Loucy (cell line): ENCODE results near the gene GHDC.
"Not testable (repeated sequence)": the region's sequence is repeated elsewhere in the genome, so short reads cannot be mapped to it uniquely, and the experiment has no call there.

Experiments used
- H2AFZ ChIP-seq: fragments of 200-600 bp; sonication (generic); 2 replicates; pipeline ENCODE4 v1.6.0; 2016; ENCODE audit warnings: antibody characterized with exemption, mild to moderate bottlenecking, low read length, moderate library complexity
- H3F3A ChIP-seq: fragments of 200-600 bp; 2 replicates; pipeline ENCODE4 v1.6.0; 2016; ENCODE audit warnings: antibody characterized with exemption, low read depth, mild to moderate bottlenecking
- H3K27me3 ChIP-seq: fragments of 200-600 bp; sonication (generic); 2 replicates; pipeline ENCODE4 v1.6.1; 2014; ENCODE audit warnings: low read length, mild to moderate bottlenecking; ENCODE audit not compliant: insufficient read depth, poor library complexity, severe bottlenecking
- H3K36me3 ChIP-seq: fragments of 200-600 bp; sonication (generic); 2 replicates; pipeline ENCODE4 v1.6.1; 2016; ENCODE audit warnings: low read length; ENCODE audit not compliant: insufficient read depth
- H3K4me1 ChIP-seq: fragments of 200-600 bp; sonication (generic); 2 replicates; pipeline ENCODE4 v1.5.1; 2014; ENCODE audit warnings: low read length, mild to moderate bottlenecking; ENCODE audit not compliant: insufficient read depth, poor library complexity, severe bottlenecking
- H3K4me2 ChIP-seq: fragments of 200-600 bp; sonication (generic); 2 replicates; pipeline ENCODE4 v1.6.0; 2014; ENCODE audit warnings: antibody characterized with exemption, low read length, low read depth, mild to moderate bottlenecking; ENCODE audit not compliant: poor library complexity, severe bottlenecking
- H3K4me3 ChIP-seq: fragments of 200-600 bp; sonication (generic); 2 replicates; pipeline ENCODE4 v1.5.1; 2014; ENCODE audit warnings: low read length, mild to moderate bottlenecking, mixed read lengths; ENCODE audit not compliant: poor library complexity, severe bottlenecking
- H3K79me2 ChIP-seq: fragments of 200-600 bp; sonication (generic); 2 replicates; pipeline ENCODE4 v1.6.1; 2014; ENCODE audit warnings: low read length; ENCODE audit not compliant: insufficient read depth
- H3K9ac ChIP-seq: fragments of 200-600 bp; sonication (generic); 2 replicates; pipeline ENCODE4 v1.6.0; 2014; ENCODE audit warnings: mild to moderate bottlenecking, low read depth, low read length, moderate library complexity; ENCODE audit not compliant: poor library complexity, severe bottlenecking
- H3K9me2 ChIP-seq: fragments of 200-600 bp; sonication (generic); replicated peaks from 2 replicates; pipeline ENCODE4 v1.6.1; 2016; ENCODE audit warnings: low read depth, low read length, mixed read lengths
- H3K9me3 ChIP-seq: fragments of 200-600 bp; sonication (generic); 2 replicates; pipeline ENCODE4 v1.6.1; 2014; ENCODE audit warnings: mild to moderate bottlenecking, antibody characterized with exemption, low read length, low read depth; ENCODE audit not compliant: insufficient read depth
- H4K20me1 ChIP-seq: fragments of 200-600 bp; sonication (generic); 2 replicates; pipeline ENCODE4 v1.6.0; 2014; ENCODE audit warnings: antibody characterized with exemption, low read length, mild to moderate bottlenecking; ENCODE audit not compliant: insufficient read depth, poor library complexity, severe bottlenecking
- CTCF ChIP-seq: fragments of 200-600 bp; sonication (generic); conservative IDR thresholded peaks from 2 replicates; pipeline ENCODE4 v1.5.1; 2014; ENCODE audit warnings: mild to moderate bottlenecking, antibody characterized with exemption, low read length
- EZH2phosphoT487 ChIP-seq: fragments of 200-600 bp; IDR thresholded peaks from 2 replicates; pipeline ENCODE4 v1.6.1; 2018; ENCODE audit warnings: antibody characterized with exemption, mild to moderate bottlenecking, moderate library complexity, borderline replicate concordance

GHDC gene

GRCh38 chr17:42142371-42142896 lies 51.9 kb downstream of the GHDC start:
- no peaks in the 10 kb centered on the region for H3K27me3 ChIP-seq
- H3K36me3 ChIP-seq = peaks cover 8% of the 10 kb centered on the region; the same call in 1 of the 2 replicates
- H2AFZ ChIP-seq = no peak overlapping the region
- no peaks in the 10 kb centered on the region for H3K9me3 ChIP-seq
- H3K4me3 ChIP-seq = no peak overlapping the region
- peaks cover 17% of the 10 kb centered on the region for H4K20me1 ChIP-seq
- H3K9me2 ChIP-seq = no peaks in the 10 kb centered on the region
- H3K4me1 ChIP-seq = peaks cover 6% of the 10 kb centered on the region
- H3K79me2 ChIP-seq = peaks cover 78% of the 10 kb centered on the region; the same call in 1 of the 2 replicates
- TF ChIP-seq EZH2phosphoT487 = no peak
- no peak for TF ChIP-seq CTCF
- H3K9ac ChIP-seq = no peak overlapping the region
- H3F3A ChIP-seq = no peaks in the 10 kb centered on the region
- no peak overlapping the region for H3K4me2 ChIP-seq

- no peak for TF ChIP-seq EZH2phosphoT487
- TF ChIP-seq CTCF = no peak
- H3K36me3 ChIP-seq = peaks cover 10% of the 10 kb centered on the region; the same call in 1 of the 2 replicates
- no peaks in the 10 kb centered on the region for H3K9me3 ChIP-seq
- H3F3A ChIP-seq = no peaks in the 10 kb centered on the region
- no peak overlapping the region for H2AFZ ChIP-seq
- H4K20me1 ChIP-seq = peaks cover 11% of the 10 kb centered on the region
- peaks cover 4% of the 10 kb centered on the region for H3K4me1 ChIP-seq
- H3K9ac ChIP-seq = no peak overlapping the region
- H3K9me2 ChIP-seq = no peaks in the 10 kb centered on the region
- peaks cover 77% of the 10 kb centered on the region for H3K79me2 ChIP-seq
- H3K4me3 ChIP-seq = no peak overlapping the region
- no peak overlapping the region for H3K4me2 ChIP-seq
- no peaks in the 10 kb centered on the region for H3K27me3 ChIP-seq
Measured at GRCh38 chr17:42141382-42141781, 52.9 kb downstream of the GHDC start.

- not testable (repeated sequence) for H3F3A ChIP-seq, H3K4me2 ChIP-seq, H3K27me3 ChIP-seq, H3K9me3 ChIP-seq, H3K4me3 ChIP-seq, H3K9me2 ChIP-seq, H3K9ac ChIP-seq, H2AFZ ChIP-seq, H3K4me1 ChIP-seq
- Histone ChIP-seq H4K20me1 (peaks cover 11% of the 10 kb centered on the region), H3K36me3 (peaks cover 16% of the 10 kb centered on the region; the same call in 1 of the 2 replicates), H3K79me2 (peaks cover 80% of the 10 kb centered on the region)
Measured at GRCh38 chr17:42140690-42141089, 53.6 kb downstream of the GHDC start.
